ENCODE measurements around the gene KRT85.

DNA sequence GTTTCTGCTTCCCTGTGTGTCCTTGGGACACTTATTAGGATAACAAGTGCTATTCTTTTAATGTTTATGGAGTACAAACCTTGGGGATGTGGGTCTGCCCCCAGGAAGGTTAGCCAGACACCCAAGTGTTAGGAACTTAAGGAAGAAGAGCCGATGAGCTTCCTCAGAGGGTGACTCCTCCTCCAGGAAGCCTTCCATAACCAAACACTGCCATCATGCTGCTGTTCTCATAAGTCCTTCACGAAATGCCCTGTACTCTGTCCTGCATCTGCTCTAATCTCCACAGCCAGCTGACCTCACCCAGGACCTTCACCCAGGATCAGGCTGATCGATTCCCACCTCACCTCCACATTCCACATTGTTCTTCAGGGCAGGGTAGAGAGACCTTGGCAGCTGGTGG, 1.2 kb upstream of the KRT85 start:
- TF ChIP-seq CTCF (IDR thresholded peaks at IDR 0.05; ENCODE audit: borderline replicate concordance, extremely low read depth, low read length, poor library complexity, severe bottlenecking) (no peak), EZH2 (IDR thresholded peaks at IDR 0.05; ENCODE audit: borderline replicate concordance, low read depth, low read length, severe bottlenecking) (no peak)
